Astrocyte of the cerebellum (primary cell): ENCODE measurements around the gene CNDP1.

ENCODE experiments used
- DNase-seq: peaks from one replicate; pipeline ENCODE4 v3.0.0-alpha.2; 2011; ENCODE audit warnings: low read depth
- H3K4me3 ChIP-seq: 2 replicates; pipeline ENCODE4 v1.5.1; 2011; ENCODE audit warnings: mild to moderate bottlenecking, low read depth, low read length, moderate library complexity
- CTCF ChIP-seq: IDR thresholded peaks from 2 replicates; pipeline ENCODE4 v1.5.1; 2012; ENCODE audit warnings: low read length, low read depth, moderate library complexity, mild to moderate bottlenecking; ENCODE audit errors: missing control alignments
- in situ Hi-C: cut with HindIII; loops from 2 replicates; pipeline ENCODE4 v1.10.0; 2017; ENCODE audit warnings: low sequenced_read_pairs

The CNDP1 gene

DNA sequence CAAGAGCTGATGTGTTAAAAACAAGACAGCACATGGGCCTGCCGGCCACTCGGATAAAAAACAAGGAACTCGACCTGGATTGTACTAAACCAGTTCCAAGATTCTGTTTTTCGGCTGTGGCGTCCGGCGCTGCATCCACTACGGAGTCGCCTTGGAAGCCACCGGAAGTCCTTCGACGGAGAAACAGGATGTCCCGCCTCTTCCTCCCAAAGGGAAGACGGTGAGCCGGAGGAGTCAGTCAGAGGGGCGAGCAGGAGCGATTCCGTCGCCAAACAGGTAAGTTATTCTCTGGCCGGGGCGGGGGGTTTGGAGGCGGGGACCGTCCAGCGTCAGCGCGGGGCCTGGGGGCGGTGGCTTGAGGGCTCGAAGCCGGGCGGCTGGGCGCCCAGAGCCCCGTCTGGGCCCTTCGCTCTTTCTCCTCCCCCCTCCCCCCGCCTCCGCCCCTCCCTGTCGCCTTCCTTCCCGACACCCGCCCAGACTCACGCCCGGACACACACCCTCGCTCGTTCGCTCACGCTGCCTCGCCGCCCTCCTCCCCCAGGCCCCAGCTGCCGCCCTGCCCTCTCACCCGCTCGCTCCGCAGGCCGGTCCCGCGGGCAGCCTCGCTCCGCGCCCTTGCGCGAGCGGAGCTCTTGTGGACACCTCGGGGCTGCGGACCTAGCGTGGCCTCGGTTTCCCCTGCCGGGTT, 63.5 kb downstream of the CNDP1 start, which contains the start of gene ZNF407:
Gene ZNF407 (plus strand): TSS at position 209 of the 688 bp plus-strand sequence. CDS start 33,150 bp downstream, outside the sequence.
- no peak for TF ChIP-seq CTCF
- peak; percentile 80 for DNase-seq
- H3K4me3 ChIP-seq, result peak within 1 kb of the TSS; percentile 95
- in situ Hi-C loops, result no loop called here

GRCh38 chr18:74598350-74599001, 64.2 kb downstream of the CNDP1 start:
- no peak for TF ChIP-seq CTCF
- in situ Hi-C loops, result no loop called here
- DNase-seq, result no peak
- H3K4me3 ChIP-seq, result peak overlapping the region; percentile 95

DNA sequence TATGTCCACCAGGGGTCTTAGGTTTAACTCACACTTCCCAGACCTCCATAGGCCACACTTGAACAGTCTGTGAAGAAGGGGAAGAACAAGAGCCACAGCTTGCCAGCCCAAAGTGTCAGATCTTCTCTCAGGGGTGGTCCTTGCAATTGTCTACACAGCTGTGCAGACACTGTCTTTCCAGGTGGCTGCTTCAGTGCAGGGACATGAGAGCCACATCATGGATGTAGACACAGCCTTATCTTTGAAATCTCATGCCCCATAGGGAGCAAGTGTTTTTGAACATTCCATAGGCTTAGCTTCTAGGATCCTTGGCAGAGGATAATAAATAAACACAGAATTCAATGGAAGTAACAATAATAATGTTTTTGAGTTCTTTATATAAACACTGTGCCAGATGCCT, 70.1 kb downstream of the CNDP1 start:
- no peak for DNase-seq
- no peak overlapping the region for H3K4me3 ChIP-seq
- TF ChIP-seq CTCF, result no peak
- in situ Hi-C loops, result no loop called here

GRCh38 chr18:74604774-74605173, 70.5 kb downstream of the CNDP1 start:
- H3K4me3 ChIP-seq, result no peak overlapping the region
- DNase-seq, result no peak
- in situ Hi-C loops, result no loop called here
- TF ChIP-seq CTCF, result no peak

DNA sequence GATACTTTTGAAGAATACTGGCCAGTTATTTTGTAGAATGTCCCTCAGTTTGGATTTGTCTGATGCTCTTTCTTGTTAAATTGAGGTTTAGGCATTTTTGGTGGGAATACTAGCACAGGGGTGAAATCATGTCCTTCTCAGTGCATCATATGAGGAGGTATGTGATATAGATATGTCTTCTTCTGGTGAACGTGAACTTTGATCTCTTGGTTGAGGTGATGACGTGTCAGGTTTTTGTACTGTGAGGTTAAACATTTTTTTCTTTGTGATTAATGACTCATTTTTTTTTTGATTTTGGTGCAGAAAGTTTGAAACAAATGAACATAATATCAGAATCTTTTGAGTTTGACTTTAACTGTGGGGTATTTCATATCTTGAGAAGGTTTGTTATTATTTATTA, 74.4 kb downstream of the CNDP1 start:
- DNase-seq, result no peak
- H3K4me3 ChIP-seq, result no peak overlapping the region
- in situ Hi-C loops, result no loop called here
- TF ChIP-seq CTCF, result no peak

GRCh38 chr18:74609535-74609934, 75.2 kb downstream of the CNDP1 start:
- in situ Hi-C loops, result no loop called here
- no peak for DNase-seq
- H3K4me3 ChIP-seq, result no peak overlapping the region
- no peak for TF ChIP-seq CTCF
